A549 (cell line): ENCODE measurements around the gene SLC27A1.

Experiments used
- CEBPB ChIP-seq, 2 experiments: fragments of >200 bp in 1 of 2; sonication (Bioruptor Twin) in 1 of 2; formaldehyde crosslinking in 1 of 2; IDR thresholded peaks; 2 replicates each; pipeline ENCODE4 v1.6.1; 2012 to 2016
- EHMT2 ChIP-seq: fragments of 200-600 bp; sonication (generic); IDR thresholded peaks from 2 replicates; pipeline ENCODE4 v1.6.1; 2016; ENCODE audit warnings: antibody characterized with exemption, low read depth, mild to moderate bottlenecking, moderate library complexity
- EP300 ChIP-seq, 2 experiments: fragments of >200 bp; sonication (Bioruptor Twin); formaldehyde crosslinking; IDR thresholded peaks; 2 replicates in 1 of 2; 3 replicates in 1 of 2; pipeline ENCODE4 v1.6.1; 2016 to 2017
- KDM1A ChIP-seq: fragments of 200-600 bp; sonication (generic); IDR thresholded peaks from 2 replicates; pipeline ENCODE4 v1.6.1; 2016; ENCODE audit warnings: low read depth, mild to moderate bottlenecking
- MAX ChIP-seq: IDR thresholded peaks from 2 replicates; pipeline ENCODE4 v1.6.1; 2012
- POLR2A ChIP-seq: IDR thresholded peaks from 2 replicates; pipeline ENCODE4 v1.6.1; 2012; ENCODE audit warnings: mild to moderate bottlenecking, low read length
- RAD21 ChIP-seq, 2 experiments: fragments of >200 bp in 1 of 2; sonication (Bioruptor Twin) in 1 of 2; formaldehyde crosslinking in 1 of 2; IDR thresholded peaks in 1 of 2; conservative IDR thresholded peaks in 1 of 2; 2 replicates in 1 of 2; 3 replicates in 1 of 2; pipeline ENCODE4 v1.6.1; 2012 to 2018; ENCODE audit warnings: inconsistent platforms in 1 of 2
- RCOR1 ChIP-seq: fragments of 150-350 bp; IDR thresholded peaks from 2 replicates; pipeline ENCODE4 v1.6.1; 2014; ENCODE audit warnings: antibody characterized with exemption, low read length, low read depth
- REST ChIP-seq: fragments of 200-600 bp; sonication (generic); IDR thresholded peaks from 2 replicates; pipeline ENCODE4 v1.6.1; 2016; ENCODE audit warnings: antibody characterized with exemption, mild to moderate bottlenecking, moderate library complexity
- SMC3 ChIP-seq: fragments of >200 bp; sonication (Bioruptor Twin); formaldehyde crosslinking; IDR thresholded peaks from 3 replicates; pipeline ENCODE4 v1.6.1; 2018; ENCODE audit warnings: inconsistent platforms
- SREBF2 ChIP-seq: fragments of 450-650 bp; IDR thresholded peaks from 2 replicates; pipeline ENCODE4 v1.6.1; 2014; ENCODE audit warnings: mild to moderate bottlenecking, moderate library complexity
- TF ChIP-seq, protein P1 (sequence below): fragments of >200 bp; sonication (Bioruptor Twin); formaldehyde crosslinking; IDR thresholded peaks from 3 replicates; pipeline ENCODE4 v1.5.1; 2016
- TF ChIP-seq, protein P2 (sequence below): IDR thresholded peaks from 2 replicates; pipeline ENCODE4 v1.6.1; 2012; ENCODE audit warnings: low read depth, borderline replicate concordance
- TF ChIP-seq, protein P3 (sequence below): fragments of 150-350 bp; IDR thresholded peaks from 2 replicates; pipeline ENCODE4 v1.6.1; 2014; ENCODE audit warnings: low read depth, mild to moderate bottlenecking, low read length

- TF ChIP-seq MAX (no peak; the same call in 1 of the 2 replicates), SREBF2 (no peak), REST (no peak), EP300 (IDR thresholded peaks at IDR 0.05) (no peak), RCOR1 (no peak), RAD21 (conservative IDR thresholded peaks at IDR 0.05 in 1 of 2, IDR thresholded peaks at IDR 0.05 in 1 of 2) (no peak), CEBPB (IDR thresholded peaks at IDR 0.05) (no peak), SMC3 (no peak), POLR2A (no peak), EHMT2 (no peak), KDM1A (no peak)
- TF ChIP-seq, protein P1, sequence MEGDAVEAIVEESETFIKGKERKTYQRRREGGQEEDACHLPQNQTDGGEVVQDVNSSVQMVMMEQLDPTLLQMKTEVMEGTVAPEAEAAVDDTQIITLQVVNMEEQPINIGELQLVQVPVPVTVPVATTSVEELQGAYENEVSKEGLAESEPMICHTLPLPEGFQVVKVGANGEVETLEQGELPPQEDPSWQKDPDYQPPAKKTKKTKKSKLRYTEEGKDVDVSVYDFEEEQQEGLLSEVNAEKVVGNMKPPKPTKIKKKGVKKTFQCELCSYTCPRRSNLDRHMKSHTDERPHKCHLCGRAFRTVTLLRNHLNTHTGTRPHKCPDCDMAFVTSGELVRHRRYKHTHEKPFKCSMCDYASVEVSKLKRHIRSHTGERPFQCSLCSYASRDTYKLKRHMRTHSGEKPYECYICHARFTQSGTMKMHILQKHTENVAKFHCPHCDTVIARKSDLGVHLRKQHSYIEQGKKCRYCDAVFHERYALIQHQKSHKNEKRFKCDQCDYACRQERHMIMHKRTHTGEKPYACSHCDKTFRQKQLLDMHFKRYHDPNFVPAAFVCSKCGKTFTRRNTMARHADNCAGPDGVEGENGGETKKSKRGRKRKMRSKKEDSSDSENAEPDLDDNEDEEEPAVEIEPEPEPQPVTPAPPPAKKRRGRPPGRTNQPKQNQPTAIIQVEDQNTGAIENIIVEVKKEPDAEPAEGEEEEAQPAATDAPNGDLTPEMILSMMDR, result no peak
- TF ChIP-seq, protein P2, sequence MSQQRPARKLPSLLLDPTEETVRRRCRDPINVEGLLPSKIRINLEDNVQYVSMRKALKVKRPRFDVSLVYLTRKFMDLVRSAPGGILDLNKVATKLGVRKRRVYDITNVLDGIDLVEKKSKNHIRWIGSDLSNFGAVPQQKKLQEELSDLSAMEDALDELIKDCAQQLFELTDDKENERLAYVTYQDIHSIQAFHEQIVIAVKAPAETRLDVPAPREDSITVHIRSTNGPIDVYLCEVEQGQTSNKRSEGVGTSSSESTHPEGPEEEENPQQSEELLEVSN, result no peak
- TF ChIP-seq, protein P3, sequence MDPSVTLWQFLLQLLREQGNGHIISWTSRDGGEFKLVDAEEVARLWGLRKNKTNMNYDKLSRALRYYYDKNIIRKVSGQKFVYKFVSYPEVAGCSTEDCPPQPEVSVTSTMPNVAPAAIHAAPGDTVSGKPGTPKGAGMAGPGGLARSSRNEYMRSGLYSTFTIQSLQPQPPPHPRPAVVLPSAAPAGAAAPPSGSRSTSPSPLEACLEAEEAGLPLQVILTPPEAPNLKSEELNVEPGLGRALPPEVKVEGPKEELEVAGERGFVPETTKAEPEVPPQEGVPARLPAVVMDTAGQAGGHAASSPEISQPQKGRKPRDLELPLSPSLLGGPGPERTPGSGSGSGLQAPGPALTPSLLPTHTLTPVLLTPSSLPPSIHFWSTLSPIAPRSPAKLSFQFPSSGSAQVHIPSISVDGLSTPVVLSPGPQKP, result no peak
Observed at GRCh38 chr19:17469092-17469480, 1.2 kb upstream of the SLC27A1 start.
